Inflammatory macrophage treated with lipopolysaccharide for 4 hours (primary cell): Measurements from ENCODE around the gene F5.
A peak's percentile ranks its signal among the peaks of the same experiment; 100 is the strongest.

Source experiments
- DNase-seq: peaks from one replicate; pipeline ENCODE4 v3.0.0-alpha.2; 2020

Gene F5

DNA sequence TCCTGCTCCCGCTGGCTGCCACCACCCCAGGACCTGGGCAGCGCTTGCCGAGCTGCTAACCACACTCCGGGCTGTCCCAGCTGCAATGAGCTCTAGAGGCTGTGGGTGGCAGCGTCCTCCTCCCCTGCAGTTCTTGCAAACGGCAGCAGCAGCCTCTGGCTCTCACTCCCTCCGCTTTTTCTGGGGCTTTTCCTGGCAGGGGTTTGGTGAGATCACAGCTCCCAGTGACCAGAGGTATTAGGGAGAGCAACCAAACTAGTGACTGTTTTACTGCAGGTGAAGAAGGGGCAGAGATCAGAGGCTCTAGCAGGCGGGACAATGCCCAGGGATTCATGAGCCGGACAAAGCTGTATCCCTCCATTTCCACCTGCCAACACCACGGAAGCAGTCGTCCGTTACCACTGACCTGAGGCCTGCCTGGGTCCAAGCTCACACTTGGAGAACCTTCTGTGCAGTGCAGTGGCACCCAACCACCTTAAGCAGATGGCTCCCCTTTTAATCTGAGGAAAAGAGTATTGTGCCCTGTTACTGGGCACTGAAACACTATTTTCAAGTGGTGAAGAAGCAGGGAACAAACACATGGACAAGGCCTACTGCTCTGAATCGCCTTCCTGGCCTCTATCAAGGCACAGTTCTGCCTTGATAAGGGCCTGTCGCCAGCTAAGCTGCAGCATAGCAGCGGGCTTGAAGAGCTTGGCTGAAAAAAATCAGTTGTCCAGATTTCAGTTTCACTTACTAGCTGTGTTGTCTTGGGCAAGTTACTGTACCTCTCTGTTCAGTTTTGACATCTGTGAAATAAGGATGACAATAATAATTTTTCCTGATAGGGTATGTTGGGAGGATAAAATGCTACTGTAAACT, at the start of gene F5:
TSS of gene F5 (minus strand) at position 87 of the 861 bp plus-strand sequence. CDS start 95 bp downstream, outside the sequence.
- peak; percentile 77 for DNase-seq

- DNase-seq, result no peak
Measured at GRCh38 chr1:169634877-169635276, 48.6 kb upstream of the F5 start.

DNA sequence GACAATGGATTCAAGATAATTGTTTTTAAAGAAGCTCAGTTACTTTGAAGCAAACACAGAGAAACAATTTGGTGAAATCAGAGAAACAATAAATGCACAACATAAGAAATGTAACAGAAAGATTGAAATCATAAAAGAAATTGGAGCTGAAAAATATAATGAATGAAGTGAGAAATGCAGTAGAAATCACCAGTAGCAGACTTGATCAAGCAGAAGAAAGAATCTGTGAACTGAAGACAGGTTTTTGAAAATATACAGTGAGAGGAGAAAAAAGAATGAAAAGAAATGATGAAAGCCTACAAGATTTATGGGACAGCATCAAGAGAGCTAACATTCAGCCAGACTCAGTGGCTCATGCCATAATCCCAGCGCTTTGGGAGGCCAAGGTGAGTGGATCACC, 47.9 kb upstream of the F5 start:
- no peak for DNase-seq

- DNase-seq, result peak; percentile 10
Measured at GRCh38 chr1:169631249-169631648, 45.0 kb upstream of the F5 start.

- DNase-seq, result no peak
Measured at GRCh38 chr1:169630006-169630405, 43.7 kb upstream of the F5 start, which contains the start of gene SELP. Gene SELP (minus strand): TSS chr1:169630124. CDS start chr1:169630074, 50 bp downstream.

GRCh38 chr1:169624912-169625311, 38.6 kb upstream of the F5 start:
- DNase-seq, result no peak

- no peak for DNase-seq
Measured at GRCh38 chr1:169624122-169624521, 37.8 kb upstream of the F5 start.

DNA sequence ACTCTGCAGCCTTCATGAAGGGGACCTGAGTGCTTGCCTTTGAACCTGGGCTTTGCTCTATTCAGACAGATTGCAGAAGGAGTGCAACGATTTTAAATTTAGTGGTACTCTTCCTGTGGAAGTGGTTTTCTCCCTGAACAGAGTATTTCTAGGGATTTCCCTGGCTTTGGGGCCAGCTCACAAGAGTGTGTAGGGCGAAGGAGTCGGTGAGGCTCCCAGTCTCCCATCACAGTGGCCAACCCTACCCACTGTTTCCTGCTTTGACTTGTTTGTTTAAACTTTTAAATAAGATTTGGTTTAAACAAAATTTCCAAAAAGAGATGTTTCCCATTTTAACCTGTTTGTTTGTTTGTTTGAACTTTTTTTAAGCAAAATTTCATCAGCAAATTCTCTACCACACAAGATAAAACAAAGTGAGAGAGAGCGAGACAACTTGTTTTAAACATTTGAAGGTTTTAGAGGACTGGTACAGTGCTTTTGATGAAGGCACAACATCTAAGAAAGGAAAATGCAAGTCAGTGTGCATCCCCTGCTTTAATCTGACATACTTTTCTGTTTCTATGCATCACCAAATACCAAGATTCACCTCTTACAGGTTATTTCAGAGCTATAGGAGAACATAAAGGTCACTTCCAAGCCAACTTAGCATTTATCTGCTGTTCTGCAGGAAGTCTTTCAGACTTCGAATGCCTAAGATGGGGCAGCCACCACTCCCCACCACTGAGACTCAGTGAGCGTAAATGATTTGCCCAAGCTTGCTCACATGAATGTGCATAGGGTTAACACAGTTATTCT, 37.0 kb upstream of the F5 start:
- DNase-seq, result no peak

DNA sequence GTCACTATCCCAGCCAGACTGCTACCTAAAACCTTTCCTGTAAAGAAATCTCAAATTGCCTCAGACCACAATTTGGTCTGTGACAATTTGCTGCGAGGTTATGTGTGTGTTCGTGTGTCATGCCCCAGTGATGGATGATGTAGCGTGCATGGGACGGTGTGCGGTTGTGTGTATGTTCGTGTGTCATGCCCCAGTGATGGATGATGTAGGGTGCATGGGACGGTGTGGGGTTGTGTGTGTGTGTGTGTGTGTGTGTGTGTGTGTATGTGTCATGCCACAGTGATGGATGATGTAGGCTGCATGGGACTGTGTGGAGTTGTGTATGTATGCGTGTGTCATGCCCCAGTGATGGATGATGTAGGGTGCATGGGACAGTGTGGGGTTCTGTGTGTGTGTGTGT, 34.3 kb upstream of the F5 start:
- no peak for DNase-seq

GRCh38 chr1:169618367-169618766, 32.1 kb upstream of the F5 start:
- no peak for DNase-seq

- DNase-seq, result no peak
Measured at GRCh38 chr1:169615803-169616202, 29.5 kb upstream of the F5 start.

DNA sequence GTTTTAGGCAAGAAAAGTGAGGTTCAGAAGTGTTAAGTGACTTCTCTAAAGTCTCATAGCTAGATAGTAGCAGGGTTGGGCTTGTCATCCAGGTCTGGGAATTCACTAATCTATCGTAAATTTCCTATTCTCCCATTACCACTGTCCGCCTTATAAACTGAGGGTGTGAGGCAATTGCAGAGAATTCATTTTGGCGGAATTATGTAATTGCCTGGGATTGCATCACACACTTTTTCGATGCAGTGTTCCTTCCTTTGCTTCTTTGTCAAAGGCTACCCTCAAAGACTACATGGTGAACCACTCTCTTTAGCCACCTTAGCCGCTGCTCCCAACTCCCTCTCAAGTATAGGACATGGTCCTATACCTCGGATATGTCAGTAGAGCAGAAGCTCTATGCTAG, 24.6 kb upstream of the F5 start:
- DNase-seq, result peak; percentile 51

DNA sequence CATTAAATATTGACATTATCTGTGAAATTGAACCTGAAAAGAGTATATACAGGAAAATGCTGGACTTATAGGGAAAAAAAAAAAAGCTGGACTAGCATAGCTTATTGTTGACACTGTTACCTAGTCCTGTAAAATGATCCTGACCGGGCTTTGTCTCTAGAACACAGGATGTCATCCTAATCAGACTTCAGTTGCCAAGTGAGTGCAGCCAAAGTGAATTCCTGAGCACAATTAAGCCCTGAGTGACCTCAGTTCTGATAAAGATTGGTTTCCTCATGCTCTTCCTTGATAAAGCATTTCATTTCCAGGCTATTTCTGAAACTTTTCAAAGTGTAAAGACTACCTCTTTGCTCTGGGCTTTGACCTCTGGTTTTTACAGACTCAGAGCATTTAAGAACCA, 23.8 kb upstream of the F5 start:
- no peak for DNase-seq

GRCh38 chr1:169608226-169608625, 21.9 kb upstream of the F5 start:
- peak; percentile 84 for DNase-seq

- peak; percentile 93 for DNase-seq
Measured at GRCh38 chr1:169604781-169605560, 18.7 kb upstream of the F5 start.

- DNase-seq, result peak; percentile 57
Measured at GRCh38 chr1:169601096-169601881, 15.0 kb upstream of the F5 start.

DNA sequence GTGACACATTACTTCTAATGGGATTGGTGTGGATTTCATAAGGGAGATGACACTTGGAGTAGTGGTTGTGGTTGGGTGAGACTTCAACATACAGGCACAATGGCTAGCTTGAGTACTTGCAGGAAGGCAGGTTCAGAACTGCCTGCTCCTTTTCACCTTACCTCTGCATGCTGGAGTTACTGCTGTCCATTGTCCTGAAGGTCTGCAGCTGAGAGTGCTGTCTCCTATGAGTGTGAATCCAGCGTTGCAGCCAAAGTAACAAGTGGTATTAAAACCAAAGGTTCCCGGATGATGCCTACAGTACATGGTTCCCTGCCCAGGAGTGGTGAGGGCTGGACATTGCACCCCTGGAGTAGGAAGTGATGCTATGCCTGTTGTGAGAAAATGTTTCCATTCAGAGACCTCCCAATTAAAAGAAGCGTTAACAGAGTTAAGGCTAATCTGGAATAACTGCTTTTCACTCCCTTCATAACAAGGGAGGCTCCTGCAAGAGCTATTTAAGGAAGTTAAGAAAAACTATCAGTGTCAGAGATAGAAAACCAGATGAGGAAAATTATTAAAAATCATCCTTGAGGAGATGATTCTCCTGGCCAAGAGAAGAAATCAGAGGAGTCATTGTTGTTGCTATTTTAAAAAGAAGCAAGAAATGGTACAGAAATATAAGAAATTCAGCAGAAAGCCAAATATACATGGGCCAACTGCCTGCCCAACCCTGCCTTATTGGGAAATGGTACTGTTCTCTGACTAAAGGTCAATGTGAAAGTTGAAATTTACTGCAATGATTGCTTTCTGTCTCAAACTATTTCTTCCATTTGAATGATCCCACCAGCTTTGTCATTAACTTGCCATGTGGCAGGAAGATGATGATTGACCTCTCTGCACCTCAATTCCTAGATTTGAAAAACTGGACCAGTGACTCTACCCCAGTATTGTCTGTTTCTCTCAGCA, 9.8 kb upstream of the F5 start:
- DNase-seq, result no peak

GRCh38 chr1:169594391-169594790, 8.1 kb upstream of the F5 start:
- DNase-seq, result no peak

DNA sequence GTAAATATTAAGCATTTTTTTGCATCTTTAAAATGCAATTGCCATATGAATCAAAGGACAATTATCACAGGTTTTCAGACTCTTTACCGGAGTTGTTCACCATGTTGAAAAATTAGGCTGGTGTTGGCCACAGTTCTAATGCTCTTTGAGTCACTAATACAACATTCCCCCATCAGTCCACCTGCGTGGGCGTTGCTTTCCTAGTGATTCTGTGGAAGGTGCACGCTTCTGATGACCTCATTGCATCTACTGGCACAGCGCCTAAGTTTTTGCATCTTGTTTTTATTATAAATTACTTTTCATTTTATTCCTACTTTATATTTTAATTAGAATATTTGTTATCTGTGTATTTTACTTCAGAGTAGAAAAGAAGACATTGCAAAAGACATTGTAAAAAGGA, 4.7 kb upstream of the F5 start:
- DNase-seq, result no peak

- DNase-seq, result no peak
Measured at GRCh38 chr1:169588785-169589485, 2.7 kb upstream of the F5 start.
